Testis (tissue), 3 donors: ENCODE data around the gene RAB3A. TPM values are rescaled to one million over a fixed set of nuclear protein-coding genes. Genes with fewer than 3 reads are reported as not detected.

Source experiments
- DNase-seq: peaks from one replicate; pipeline ENCODE4 v3.0.0-alpha.2; 2019
- H3K27ac ChIP-seq, 2 donors: fragments of 200-600 bp; sonication (generic); one replicate each; pipeline ENCODE4 v1.5.1; 2019
- H3K27me3 ChIP-seq: fragments of 200-600 bp; sonication (generic); one replicate; pipeline ENCODE4 v1.5.1; 2019
- H3K36me3 ChIP-seq: fragments of 200-600 bp; sonication (generic); one replicate; pipeline ENCODE4 v1.5.1; 2017; ENCODE audit warnings: low read depth; ENCODE audit errors: missing control alignments
- H3K4me1 ChIP-seq: fragments of 200-600 bp; sonication (generic); one replicate; pipeline ENCODE4 v1.5.1; 2019
- H3K4me3 ChIP-seq, 2 donors: fragments of 200-600 bp; sonication (generic); one replicate each; pipeline ENCODE4 v1.5.1; 2017 to 2019
- H3K9me3 ChIP-seq: fragments of 200-600 bp; sonication (generic); one replicate; pipeline ENCODE4 v1.5.1; 2017
- CTCF ChIP-seq, 3 experiments: fragments of 450-650 bp in 2 of 3; fragments of 200-600 bp in 1 of 3; sonication (generic) in 1 of 3; IDR thresholded peaks; one replicate each; pipeline ENCODE4 v1.5.1; 2016 to 2019; ENCODE audit warnings: antibody characterized with exemption in 3 of 3, mild to moderate bottlenecking in 2 of 3, moderate library complexity in 1 of 3
- POLR2A ChIP-seq: fragments of 450-650 bp; IDR thresholded peaks from one replicate; pipeline ENCODE4 v1.6.1; 2017; ENCODE audit warnings: antibody characterized with exemption, mild to moderate bottlenecking, moderate library complexity
- WGBS, 2 donors: methylation state at CpG; one replicate each; pipeline ENCODE4 v1.1.5; 2018; 5-methylcytosine and 5-hydroxymethylcytosine counted together
- intact Hi-C: fragments of 100-400 bp; cut with DNase I; formaldehyde crosslinking; loops from one replicate; pipeline ENCODE4 v1.15.1; 2023; ENCODE audit warnings: low total_unique reads
- polyA plus RNA-seq: library from polyadenylated mRNA; stranded (reverse); fragments of 350-450 nt; fragmentation: Illumina TruSeq; extraction: RNeasy Lipid Tissue Mini Kit (QIAGEN cat#74804); gene quantifications from one replicate; pipeline ENCODE4 v1.2.3, GENCODE V29; 2014; ENCODE audit warnings: low read depth, low replicate concordance; ENCODE audit not compliant: insufficient read depth
- total RNA-seq, 2 donors: library from RNA; depleted of rRNA; stranded (reverse); fragments of >200 nt; gene quantifications; one replicate each; pipeline ENCODE4 v1.2.3, GENCODE V29; 2016

RAB3A gene
- total and polyA plus RNA-seq, 3 donors from 2014 or later, result 2.8 to 6.3 (median 4.6) TPM

- Histone ChIP-seq H3K4me3 (no peak overlapping the region), H3K4me1 (peaks cover 10% of the 10 kb centered on the region), H3K27me3 (no peaks in the 10 kb centered on the region), H3K9me3 (no peaks in the 10 kb centered on the region), H3K27ac (no peak overlapping the region), H3K36me3 (no peaks in the 10 kb centered on the region)
- no peak for DNase-seq
- WGBS, 2 donors, result 47 to 60% methylated on average over 22 to 24 of the region's 24 CpGs
- intact Hi-C loops, result no loop called here
- no peak for TF ChIP-seq POLR2A
- no peak for TF ChIP-seq CTCF (IDR thresholded peaks at IDR 0.05)
These were observed 1.5 kb downstream of the RAB3A start for GRCh38 chr19:18202397-18202777.

DNA sequence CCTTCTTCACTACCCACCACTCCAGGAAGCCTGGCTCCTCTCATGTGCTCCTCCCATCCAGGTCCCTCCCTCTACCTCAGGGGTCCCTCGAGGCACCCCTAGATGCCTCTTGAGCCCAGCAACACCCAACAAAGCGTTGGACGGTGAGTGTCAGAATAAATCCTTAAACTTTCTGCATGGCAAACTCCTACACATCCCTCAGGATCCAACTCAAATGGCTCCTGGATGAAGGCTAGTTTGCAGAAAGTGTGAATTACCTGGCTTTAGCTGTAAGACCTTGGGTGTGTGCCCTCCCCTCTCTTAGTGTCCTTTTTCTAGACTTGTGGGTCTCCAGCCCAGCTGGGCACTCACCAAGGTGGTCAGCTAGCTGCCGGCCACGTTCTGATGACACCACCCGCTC is 5.5 kb downstream of the RAB3A start:
- TF ChIP-seq POLR2A (no peak), CTCF (IDR thresholded peaks at IDR 0.05) (no peak)
- 87 to 96% methylated on average over 6 of the region's 6 CpGs for WGBS, 2 donors
- no peak for DNase-seq
- intact Hi-C loops, result no loop called here
- Histone ChIP-seq H3K36me3 (no peaks in the 10 kb centered on the region), H3K27me3 (no peaks in the 10 kb centered on the region), H3K9me3 (no peaks in the 10 kb centered on the region), H3K4me1 (peaks cover 21% of the 10 kb centered on the region), H3K4me3 (no peak overlapping the region), H3K27ac (no peak overlapping the region)

DNA sequence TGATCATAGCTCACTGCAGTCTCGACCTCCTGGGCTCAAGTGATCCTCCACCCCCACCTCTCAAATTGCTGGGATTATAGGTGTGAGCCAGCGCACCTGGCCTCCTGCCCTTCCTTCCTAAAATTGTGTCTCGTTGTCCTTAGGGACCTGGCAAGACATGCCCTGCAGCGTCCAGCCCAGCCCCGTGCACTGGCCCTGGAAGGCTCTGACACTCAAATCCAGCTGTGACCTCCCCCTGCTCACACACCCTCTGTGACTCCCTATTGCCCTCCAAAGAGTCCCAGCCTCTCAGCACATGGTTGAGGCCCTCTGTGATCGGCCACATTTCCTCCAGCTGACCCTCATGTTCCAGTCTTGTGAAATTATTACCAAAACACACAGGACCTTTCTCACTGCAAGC is 5.9 kb downstream of the RAB3A start:
- Histone ChIP-seq H3K9me3 (no peaks in the 10 kb centered on the region), H3K27me3 (no peaks in the 10 kb centered on the region), H3K4me3 (no peak overlapping the region), H3K4me1 (peaks cover 19% of the 10 kb centered on the region), H3K36me3 (no peaks in the 10 kb centered on the region), H3K27ac (no peak overlapping the region)
- WGBS, 2 donors, result 71 to 86% methylated on average over 4 to 6 of the region's 6 CpGs
- intact Hi-C loops, result no loop called here
- TF ChIP-seq POLR2A, result no peak
- no peak for TF ChIP-seq CTCF (IDR thresholded peaks at IDR 0.05)
- DNase-seq, result no peak

DNA sequence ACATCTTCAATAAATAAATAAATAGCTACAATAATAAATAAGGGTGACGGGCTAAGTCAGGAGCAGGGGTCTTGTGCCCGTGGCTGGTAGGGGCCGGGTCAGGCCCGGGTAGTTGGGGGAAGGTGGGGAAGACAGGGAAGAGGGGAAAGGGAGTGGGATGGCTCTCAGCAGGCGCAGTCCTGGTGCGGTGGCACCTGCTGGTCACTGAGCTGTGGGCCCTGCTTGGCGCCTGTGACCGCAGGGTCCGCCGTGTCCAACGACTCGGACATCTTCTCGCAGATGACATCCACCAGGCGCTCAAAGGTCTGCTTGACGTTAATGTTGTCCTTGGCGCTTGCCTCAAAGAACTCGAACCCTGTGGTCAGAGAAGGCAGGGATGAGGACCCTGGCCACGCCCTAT is 6.5 kb downstream of the RAB3A start:
- Histone ChIP-seq H3K4me1 (peaks cover 15% of the 10 kb centered on the region), H3K36me3 (no peaks in the 10 kb centered on the region), H3K27me3 (no peaks in the 10 kb centered on the region), H3K4me3 (no peak overlapping the region), H3K27ac (no peak overlapping the region), H3K9me3 (no peaks in the 10 kb centered on the region)
- WGBS, 2 donors, result 87 to 94% methylated on average over 18 of the region's 18 CpGs
- no peak for DNase-seq
- TF ChIP-seq POLR2A, result no peak
- TF ChIP-seq CTCF (IDR thresholded peaks at IDR 0.05), result no peak
- intact Hi-C loops, result no loop called here

- Histone ChIP-seq H3K27ac (no peak overlapping the region), H3K4me1 (peaks cover 15% of the 10 kb centered on the region)
- 90 to 91% methylated on average over 7 of the region's 7 CpGs for WGBS, 2 donors
These were observed 7.4 kb downstream of the RAB3A start for GRCh38 chr19:18196511-18196845.

More at GRCh38 chr19:18196511-18196845, 7.4 kb downstream of the RAB3A start:
- no peaks in the 10 kb centered on the region for H3K9me3 ChIP-seq
- no peak for DNase-seq
- H3K27me3 ChIP-seq, result no peaks in the 10 kb centered on the region
- intact Hi-C loops, result no loop called here
- no peaks in the 10 kb centered on the region for H3K36me3 ChIP-seq
- no peak overlapping the region for H3K4me3 ChIP-seq
- TF ChIP-seq CTCF (IDR thresholded peaks at IDR 0.05) (no peak), POLR2A (no peak)
